HL-60 (cell line): ENCODE measurements around the gene SUPV3L1.

Source experiments
- DNase-seq, 2 experiments: peaks; one replicate each; pipeline ENCODE4 v3.0.0-alpha.2; 2010 to 2020; ENCODE audit warnings: low read depth in 1 of 2, low spot score in 1 of 2
- H3K27ac ChIP-seq: fragments of 250-450 bp; sonication (Bioruptor Pico); replicated peaks from 2 replicates; pipeline ENCODE4 v1.5.1; 2020; ENCODE audit warnings: mild to moderate bottlenecking, moderate library complexity
- H3K27me3 ChIP-seq: fragments of 250-450 bp; sonication (Bioruptor Pico); 2 replicates; pipeline ENCODE4 v1.5.1; 2021; ENCODE audit warnings: mild to moderate bottlenecking, moderate library complexity; ENCODE audit not compliant: insufficient read depth, poor library complexity, severe bottlenecking
- H3K4me3 ChIP-seq: replicated peaks from 2 replicates; pipeline ENCODE4 v1.5.1; 2011; ENCODE audit warnings: mild to moderate bottlenecking, control low read depth, low read length; ENCODE audit not compliant: insufficient read depth
- GABPA ChIP-seq: IDR thresholded peaks from 2 replicates; pipeline ENCODE4 v1.6.1; 2012; ENCODE audit warnings: low read depth
- POLR2AphosphoS5 ChIP-seq: IDR thresholded peaks from 2 replicates; pipeline ENCODE4 v1.6.1; 2012; ENCODE audit warnings: low read depth
- SPI1 ChIP-seq: IDR thresholded peaks from 2 replicates; pipeline ENCODE4 v1.6.1; 2012; ENCODE audit warnings: low read depth, mild to moderate bottlenecking, borderline replicate concordance
- TF ChIP-seq, protein P1 (sequence below): IDR thresholded peaks from one replicate; pipeline ENCODE4 v1.5.1; 2011; ENCODE audit warnings: low read length, control low read depth, inconsistent platforms; ENCODE audit not compliant: insufficient read depth
- TF ChIP-seq, protein P2 (sequence below): IDR thresholded peaks from 2 replicates; pipeline ENCODE4 v1.6.1; 2012; ENCODE audit warnings: low read depth; ENCODE audit not compliant: insufficient replicate concordance

The SUPV3L1 gene

DNA sequence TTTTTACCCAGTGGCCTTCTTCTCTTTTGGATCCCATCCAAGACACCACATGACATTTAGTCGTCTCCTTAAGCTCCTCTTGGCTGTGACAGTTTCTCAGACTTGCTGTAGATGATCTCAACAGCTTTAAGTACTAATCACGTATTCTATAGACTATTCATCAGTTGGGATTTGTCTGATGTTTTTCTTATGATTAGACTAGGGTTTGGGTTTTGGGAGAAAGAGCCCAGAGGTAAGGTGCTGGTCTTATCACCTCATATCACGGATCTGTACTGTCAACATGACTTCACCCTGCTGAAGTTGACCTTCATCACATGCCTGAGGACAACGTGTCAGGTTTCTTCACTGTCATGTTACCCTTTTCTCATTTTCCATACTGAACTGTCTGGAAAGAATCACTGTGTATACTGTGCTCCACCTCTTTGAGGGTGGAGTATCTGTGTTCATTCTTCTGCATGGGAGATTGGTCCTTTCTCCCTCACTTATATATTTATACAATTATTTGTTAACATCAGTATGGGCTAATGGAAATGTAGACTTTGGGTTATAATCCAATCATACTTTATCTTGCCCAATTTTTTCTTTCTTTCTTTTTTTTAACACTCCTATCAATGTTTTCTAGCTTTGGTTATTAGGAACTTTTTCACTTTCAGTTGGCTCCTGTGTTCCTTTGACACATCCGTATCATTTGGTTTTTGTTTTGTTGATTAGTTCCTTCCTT, 33.7 kb downstream of the SUPV3L1 start:
- H3K27me3 ChIP-seq = no peaks in the 10 kb centered on the region
- no peak overlapping the region for H3K27ac ChIP-seq
- no peak for TF ChIP-seq SPI1
- TF ChIP-seq, protein P1, sequence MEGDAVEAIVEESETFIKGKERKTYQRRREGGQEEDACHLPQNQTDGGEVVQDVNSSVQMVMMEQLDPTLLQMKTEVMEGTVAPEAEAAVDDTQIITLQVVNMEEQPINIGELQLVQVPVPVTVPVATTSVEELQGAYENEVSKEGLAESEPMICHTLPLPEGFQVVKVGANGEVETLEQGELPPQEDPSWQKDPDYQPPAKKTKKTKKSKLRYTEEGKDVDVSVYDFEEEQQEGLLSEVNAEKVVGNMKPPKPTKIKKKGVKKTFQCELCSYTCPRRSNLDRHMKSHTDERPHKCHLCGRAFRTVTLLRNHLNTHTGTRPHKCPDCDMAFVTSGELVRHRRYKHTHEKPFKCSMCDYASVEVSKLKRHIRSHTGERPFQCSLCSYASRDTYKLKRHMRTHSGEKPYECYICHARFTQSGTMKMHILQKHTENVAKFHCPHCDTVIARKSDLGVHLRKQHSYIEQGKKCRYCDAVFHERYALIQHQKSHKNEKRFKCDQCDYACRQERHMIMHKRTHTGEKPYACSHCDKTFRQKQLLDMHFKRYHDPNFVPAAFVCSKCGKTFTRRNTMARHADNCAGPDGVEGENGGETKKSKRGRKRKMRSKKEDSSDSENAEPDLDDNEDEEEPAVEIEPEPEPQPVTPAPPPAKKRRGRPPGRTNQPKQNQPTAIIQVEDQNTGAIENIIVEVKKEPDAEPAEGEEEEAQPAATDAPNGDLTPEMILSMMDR = no peak
- no peak for TF ChIP-seq POLR2AphosphoS5
- TF ChIP-seq, protein P2, sequence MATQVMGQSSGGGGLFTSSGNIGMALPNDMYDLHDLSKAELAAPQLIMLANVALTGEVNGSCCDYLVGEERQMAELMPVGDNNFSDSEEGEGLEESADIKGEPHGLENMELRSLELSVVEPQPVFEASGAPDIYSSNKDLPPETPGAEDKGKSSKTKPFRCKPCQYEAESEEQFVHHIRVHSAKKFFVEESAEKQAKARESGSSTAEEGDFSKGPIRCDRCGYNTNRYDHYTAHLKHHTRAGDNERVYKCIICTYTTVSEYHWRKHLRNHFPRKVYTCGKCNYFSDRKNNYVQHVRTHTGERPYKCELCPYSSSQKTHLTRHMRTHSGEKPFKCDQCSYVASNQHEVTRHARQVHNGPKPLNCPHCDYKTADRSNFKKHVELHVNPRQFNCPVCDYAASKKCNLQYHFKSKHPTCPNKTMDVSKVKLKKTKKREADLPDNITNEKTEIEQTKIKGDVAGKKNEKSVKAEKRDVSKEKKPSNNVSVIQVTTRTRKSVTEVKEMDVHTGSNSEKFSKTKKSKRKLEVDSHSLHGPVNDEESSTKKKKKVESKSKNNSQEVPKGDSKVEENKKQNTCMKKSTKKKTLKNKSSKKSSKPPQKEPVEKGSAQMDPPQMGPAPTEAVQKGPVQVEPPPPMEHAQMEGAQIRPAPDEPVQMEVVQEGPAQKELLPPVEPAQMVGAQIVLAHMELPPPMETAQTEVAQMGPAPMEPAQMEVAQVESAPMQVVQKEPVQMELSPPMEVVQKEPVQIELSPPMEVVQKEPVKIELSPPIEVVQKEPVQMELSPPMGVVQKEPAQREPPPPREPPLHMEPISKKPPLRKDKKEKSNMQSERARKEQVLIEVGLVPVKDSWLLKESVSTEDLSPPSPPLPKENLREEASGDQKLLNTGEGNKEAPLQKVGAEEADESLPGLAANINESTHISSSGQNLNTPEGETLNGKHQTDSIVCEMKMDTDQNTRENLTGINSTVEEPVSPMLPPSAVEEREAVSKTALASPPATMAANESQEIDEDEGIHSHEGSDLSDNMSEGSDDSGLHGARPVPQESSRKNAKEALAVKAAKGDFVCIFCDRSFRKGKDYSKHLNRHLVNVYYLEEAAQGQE = no peak
- no peak for TF ChIP-seq GABPA
- no peak for DNase-seq
- H3K4me3 ChIP-seq = no peak overlapping the region

DNA sequence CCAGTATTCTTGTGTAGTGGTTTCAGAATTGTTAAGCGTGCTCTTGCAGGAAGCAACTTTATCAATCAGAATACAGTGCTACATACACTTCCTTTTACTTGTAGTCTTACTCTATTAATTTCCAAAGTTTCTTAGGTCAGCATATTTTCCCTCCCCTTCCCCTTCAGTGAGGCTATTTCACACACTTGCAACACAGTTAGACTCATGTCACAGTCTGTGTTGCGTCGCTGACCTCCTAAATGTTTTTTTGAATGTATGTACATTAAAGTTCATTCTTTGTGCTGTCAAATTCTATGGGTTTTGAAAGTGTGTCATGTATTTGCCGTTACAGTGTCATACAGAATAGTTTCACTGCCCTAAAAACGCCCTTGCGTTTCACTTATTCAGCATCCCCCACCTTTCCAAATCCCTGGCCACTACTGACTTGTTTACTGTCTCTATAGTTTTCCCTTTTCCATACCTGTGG, 34.7 kb downstream of the SUPV3L1 start:
- TF ChIP-seq, protein P1 = no peak
- TF ChIP-seq, protein P2 = no peak
- TF ChIP-seq GABPA (no peak), SPI1 (no peak), POLR2AphosphoS5 (no peak)
- H3K27me3 ChIP-seq = no peaks in the 10 kb centered on the region
- no peak overlapping the region; the same call in 1 of the 2 replicates for H3K27ac ChIP-seq
- DNase-seq = peak; percentile 35 to 54
- no peak overlapping the region for H3K4me3 ChIP-seq

DNA sequence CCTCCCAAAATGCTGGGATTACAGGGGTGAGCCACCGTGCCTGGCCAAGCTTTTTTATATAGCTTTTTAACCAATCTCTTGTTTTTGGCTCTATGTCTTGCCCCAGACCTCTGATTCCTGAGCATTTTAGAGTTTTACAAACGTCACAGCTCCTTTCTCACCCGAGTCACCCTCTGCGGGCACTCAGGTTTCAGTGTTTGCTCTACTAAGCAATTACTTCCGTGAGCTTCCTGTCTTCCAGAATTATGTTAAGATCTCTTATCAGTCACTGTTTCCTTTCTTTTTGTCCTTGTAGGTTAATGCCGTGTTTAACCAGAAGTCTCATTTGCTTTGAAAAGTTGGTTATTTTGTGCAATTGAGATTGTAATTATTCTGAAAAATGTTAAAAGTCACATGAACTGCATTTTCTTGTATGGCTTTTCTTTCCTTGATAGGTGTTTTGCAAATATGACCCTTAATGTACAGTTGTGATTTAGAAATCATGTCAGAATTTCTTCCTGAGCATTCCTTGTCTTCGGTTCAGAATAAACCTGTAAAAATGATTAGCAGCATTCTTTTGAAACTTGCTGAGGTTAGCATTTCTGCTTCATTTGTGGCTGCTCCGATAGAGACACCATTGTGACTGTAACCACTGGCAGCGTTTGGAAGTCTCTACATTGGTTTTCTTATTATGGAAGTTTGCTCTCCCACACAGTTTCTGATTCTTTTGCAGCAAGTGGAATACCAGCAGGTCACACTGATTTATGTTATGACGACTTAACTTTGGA, 35.6 kb downstream of the SUPV3L1 start:
- Histone ChIP-seq H3K4me3 (no peak overlapping the region), H3K27me3 (no peaks in the 10 kb centered on the region), H3K27ac (no peak overlapping the region)
- TF ChIP-seq, protein P2 = no peak
- no peak for TF ChIP-seq POLR2AphosphoS5
- TF ChIP-seq, protein P1 = no peak
- TF ChIP-seq SPI1 = no peak
- TF ChIP-seq GABPA = no peak
- no peak for DNase-seq
